ENCODE data around the gene WHRN. TPM values are rescaled to one million over a fixed set of nuclear protein-coding genes. Genes with fewer than 3 reads are reported as not detected.

The WHRN gene
- total RNA-seq, 4 donors from 2014 or later, result 3.0 to 15.5 (median 6.6) TPM

DNA sequence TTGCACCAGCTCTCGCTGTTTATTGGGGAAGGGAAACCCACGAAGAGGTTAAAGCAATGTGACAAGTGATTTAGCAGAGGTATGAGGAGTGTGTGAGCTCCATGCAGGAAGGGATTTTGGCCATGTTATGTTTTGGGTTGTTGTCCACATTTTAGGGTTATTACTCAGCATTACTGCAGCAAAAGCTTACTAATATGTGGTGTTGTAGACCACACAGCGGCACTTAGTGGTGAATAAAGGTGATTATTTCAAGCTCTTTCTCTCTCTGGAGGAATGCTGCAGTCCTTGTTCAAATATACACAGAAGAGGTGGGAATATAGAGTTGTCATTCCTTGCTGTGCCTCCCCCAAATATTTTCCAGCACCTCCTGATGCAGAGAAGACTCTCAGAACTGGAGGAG, 87.8 kb downstream of the WHRN start:
- ATAC-seq (ENCODE audit: low FRiP score) (no peak), DNase-seq (ENCODE audit: low spot score) (no peak)
- TF ChIP-seq, protein P1, sequence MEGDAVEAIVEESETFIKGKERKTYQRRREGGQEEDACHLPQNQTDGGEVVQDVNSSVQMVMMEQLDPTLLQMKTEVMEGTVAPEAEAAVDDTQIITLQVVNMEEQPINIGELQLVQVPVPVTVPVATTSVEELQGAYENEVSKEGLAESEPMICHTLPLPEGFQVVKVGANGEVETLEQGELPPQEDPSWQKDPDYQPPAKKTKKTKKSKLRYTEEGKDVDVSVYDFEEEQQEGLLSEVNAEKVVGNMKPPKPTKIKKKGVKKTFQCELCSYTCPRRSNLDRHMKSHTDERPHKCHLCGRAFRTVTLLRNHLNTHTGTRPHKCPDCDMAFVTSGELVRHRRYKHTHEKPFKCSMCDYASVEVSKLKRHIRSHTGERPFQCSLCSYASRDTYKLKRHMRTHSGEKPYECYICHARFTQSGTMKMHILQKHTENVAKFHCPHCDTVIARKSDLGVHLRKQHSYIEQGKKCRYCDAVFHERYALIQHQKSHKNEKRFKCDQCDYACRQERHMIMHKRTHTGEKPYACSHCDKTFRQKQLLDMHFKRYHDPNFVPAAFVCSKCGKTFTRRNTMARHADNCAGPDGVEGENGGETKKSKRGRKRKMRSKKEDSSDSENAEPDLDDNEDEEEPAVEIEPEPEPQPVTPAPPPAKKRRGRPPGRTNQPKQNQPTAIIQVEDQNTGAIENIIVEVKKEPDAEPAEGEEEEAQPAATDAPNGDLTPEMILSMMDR (IDR thresholded peaks at IDR 0.05), result no peak

DNA sequence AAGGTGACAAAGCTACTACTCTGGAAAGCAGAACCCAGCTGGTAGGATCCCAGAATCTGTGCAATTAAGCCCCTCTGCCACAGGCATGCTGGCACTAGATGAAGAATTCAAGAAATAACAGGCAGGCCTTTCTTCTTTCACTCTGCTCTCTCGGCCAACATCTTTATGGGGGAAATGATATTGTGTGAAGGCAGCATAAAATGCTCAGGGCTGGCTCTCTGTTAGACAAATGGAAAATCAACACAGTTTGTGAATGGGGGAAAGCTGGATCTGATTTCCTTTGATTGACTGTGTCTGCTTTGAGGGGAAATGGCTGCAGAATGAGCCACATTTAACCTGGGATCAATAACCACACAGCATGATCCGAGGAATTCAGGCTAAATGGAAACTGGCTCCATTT, 88.4 kb downstream of the WHRN start:
- TF ChIP-seq, protein P1 (IDR thresholded peaks at IDR 0.05), result no peak

DNA sequence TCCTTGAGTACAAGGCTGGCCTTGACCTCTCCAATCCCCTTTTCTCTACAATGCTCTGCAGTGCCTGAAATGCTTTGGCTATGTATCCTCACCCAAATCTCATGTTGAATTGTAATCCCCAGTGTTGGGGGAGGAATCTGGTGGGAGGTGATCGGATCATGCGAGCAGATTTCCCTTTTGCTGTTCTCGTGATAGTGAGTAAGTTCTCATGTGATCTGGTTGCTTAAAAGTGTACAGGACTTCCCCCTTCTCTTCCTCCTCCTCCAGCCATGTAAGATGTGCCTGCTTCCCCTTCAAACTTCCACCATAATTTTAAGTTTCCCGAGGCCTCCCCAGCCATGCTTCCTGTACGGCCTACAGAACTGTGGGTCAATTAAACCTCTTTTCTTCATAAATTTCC, 89.0 kb downstream of the WHRN start:
- ATAC-seq (ENCODE audit: low FRiP score) (no peak), DNase-seq (ENCODE audit: low spot score) (no peak)
- TF ChIP-seq, protein P1 (IDR thresholded peaks at IDR 0.05), result no peak

More for the DNA sequence above, 88.4 kb downstream of the WHRN start:
- no peak for ATAC-seq (ENCODE audit: low FRiP score)
- no peak for DNase-seq (ENCODE audit: low spot score)

DNA sequence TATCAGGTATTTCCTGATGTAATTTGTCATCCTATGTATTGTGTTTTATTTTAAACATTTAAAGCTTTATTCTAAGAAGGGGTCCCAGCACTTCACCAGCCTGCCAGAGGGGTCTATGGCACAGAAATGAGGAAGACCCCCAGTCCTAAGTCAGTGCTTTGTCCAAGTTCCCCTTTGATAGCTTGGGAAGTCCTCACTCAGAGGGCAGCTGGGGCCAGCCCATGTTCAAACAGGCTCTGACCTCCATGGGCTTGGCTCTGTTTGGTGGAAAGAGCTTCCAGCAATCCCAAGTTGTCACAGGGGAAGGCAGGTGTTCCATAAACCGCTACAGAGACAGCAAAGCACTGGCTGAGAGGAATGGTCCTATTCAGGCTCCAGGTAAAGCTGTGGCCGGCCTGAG, 90.9 kb downstream of the WHRN start:
- ATAC-seq (ENCODE audit: low FRiP score), result no peak
- TF ChIP-seq, protein P1 (IDR thresholded peaks at IDR 0.05), result no peak
- no peak for DNase-seq (ENCODE audit: low spot score)

DNA sequence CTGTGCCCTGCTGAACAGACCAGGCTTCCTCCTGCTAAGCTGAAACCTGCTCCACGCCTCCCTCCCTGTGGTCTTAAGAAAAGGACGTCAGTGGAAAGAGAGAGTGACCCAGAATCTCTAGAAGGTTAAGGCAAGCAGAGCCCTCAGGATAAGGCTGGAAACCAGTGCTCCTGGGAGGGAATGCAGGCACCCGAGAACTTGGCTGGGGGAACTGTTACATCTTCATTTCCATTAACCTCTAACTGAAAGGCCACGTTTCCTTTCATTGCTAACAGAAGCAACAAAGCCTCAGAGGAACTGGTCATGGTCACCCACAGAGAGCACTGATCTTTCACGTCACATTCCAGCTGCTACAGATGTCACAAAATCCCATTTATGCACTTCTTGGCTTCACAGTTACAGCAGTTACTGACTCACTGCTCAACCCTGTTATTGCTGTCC, 91.4 kb downstream of the WHRN start:
- DNase-seq (ENCODE audit: low spot score), result no peak
- no peak for ATAC-seq (ENCODE audit: low FRiP score)
- TF ChIP-seq, protein P1 (IDR thresholded peaks at IDR 0.05), result no peak

DNA sequence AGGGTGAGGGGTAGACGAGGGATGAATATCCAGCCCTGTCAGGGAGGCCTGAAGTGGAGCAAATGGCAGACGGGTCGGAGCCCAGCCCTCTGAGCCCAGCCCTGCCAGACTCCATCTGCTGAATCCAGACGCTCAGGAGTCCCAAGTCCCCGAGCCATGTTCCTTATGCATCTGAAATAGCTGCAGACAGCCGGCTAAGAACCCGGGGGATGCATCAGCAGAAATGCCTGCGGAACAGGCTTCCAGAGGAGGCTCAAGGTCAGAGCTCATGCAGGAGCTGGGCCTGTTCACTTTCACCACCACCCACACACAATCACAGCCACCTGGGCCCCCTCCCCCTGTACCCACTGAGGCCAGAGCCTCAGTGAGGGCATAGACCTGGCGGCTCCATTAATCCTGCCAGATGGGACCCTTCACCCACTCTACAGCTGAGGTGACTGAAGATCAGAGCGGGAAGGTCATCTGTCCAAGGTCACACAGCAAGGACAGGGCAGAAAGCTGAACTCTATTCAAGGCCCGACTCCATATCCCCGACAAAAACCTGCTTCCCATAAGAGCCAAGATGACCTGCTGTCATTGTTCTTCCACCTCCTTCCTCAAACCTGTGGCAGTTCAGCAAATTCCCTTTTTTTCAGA, 93.1 kb downstream of the WHRN start:
- DNase-seq (ENCODE audit: low spot score), result no peak
- TF ChIP-seq, protein P1 (IDR thresholded peaks at IDR 0.05), result no peak
- ATAC-seq (ENCODE audit: low FRiP score), result no peak

DNA sequence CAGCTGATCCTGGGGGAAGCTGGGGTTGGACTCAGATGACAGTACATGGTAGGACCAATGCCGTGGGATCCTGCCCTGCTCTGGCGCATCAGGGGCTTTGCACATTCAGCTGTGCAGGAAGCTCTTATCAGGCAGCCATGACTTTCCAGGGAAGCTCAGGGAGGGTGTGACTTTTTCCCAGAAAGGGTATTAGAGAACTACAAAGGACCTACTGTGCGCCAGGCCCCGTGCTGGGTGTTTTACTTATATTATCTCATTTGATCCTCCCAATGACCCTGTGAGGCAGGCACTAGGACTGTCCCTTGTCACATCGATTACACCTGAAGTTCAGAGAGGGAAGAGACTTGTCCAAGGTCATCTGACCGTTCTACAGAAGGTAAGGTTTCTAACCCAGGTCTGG, 93.8 kb downstream of the WHRN start:
- ATAC-seq (ENCODE audit: low FRiP score), result no peak
- no peak for DNase-seq (ENCODE audit: low spot score)
- TF ChIP-seq, protein P1 (IDR thresholded peaks at IDR 0.05), result no peak
